OCI-LY7 (cell line): ENCODE results near the gene CMTM3. TPM values are rescaled to one million over a fixed set of nuclear protein-coding genes. Genes with fewer than 3 reads are reported as not detected.
A peak's percentile ranks its signal among the peaks of the same experiment; 100 is the strongest.

ENCODE experiments used
- BruUV-seq: library from RNA; stranded (reverse); fragments of 400-500 nt; replicated peaks from 2 replicates; lab custom pipeline; 2021; lab: Mats Ljungman, UMichigan
- CTCF ChIA-PET: fragments of 300-600 bp; sonication (Branson Sonifier 250); formaldehyde crosslinking; loops from one replicate; lab custom pipeline; 2022; ENCODE audit warnings: antibody characterized with exemption; ENCODE audit not compliant: unreplicated experiment; lab: Charles Lee
- POLR2A ChIA-PET: fragments of 300-600 bp; sonication (Branson Sonifier 250); formaldehyde crosslinking; loops from one replicate; lab custom pipeline; 2022; ENCODE audit warnings: antibody characterized with exemption; lab: Charles Lee
- DNase-seq: peaks from one replicate; pipeline ENCODE4 v3.0.0-alpha.2; 2015; ENCODE audit warnings: low spot score
- H2AFZ ChIP-seq: fragments of 200-600 bp; sonication (generic), shearing (Covaris generic); 2 replicates; pipeline ENCODE4 v1.6.1; 2014; ENCODE audit warnings: mild to moderate bottlenecking, antibody characterized with exemption, low read length, moderate library complexity
- H3K27ac ChIP-seq: fragments of 200-600 bp; sonication (generic); 2 replicates; pipeline ENCODE4 v1.5.1; 2014; ENCODE audit warnings: mixed run types, low read depth, mild to moderate bottlenecking, moderate library complexity, low read length, inconsistent platforms; ENCODE audit not compliant: poor library complexity, severe bottlenecking
- H3K36me3 ChIP-seq: fragments of 200-600 bp; sonication (generic); 2 replicates; pipeline ENCODE4 v1.6.1; 2014; ENCODE audit warnings: mild to moderate bottlenecking, antibody characterized with exemption, low read length, moderate library complexity, mixed read lengths; ENCODE audit not compliant: insufficient read depth
- H3K4me1 ChIP-seq: fragments of 200-600 bp; sonication (generic); 2 replicates; pipeline ENCODE4 v1.5.1; 2014; ENCODE audit warnings: mild to moderate bottlenecking, low read length; ENCODE audit not compliant: insufficient read depth, poor library complexity, severe bottlenecking
- H3K4me2 ChIP-seq: fragments of 200-600 bp; sonication (generic); 2 replicates; pipeline ENCODE4 v1.6.1; 2014; ENCODE audit warnings: mild to moderate bottlenecking, low read length
- H3K4me3 ChIP-seq: fragments of 200-600 bp; sonication (generic); 2 replicates; pipeline ENCODE4 v1.5.1; 2014; ENCODE audit warnings: mild to moderate bottlenecking, low read depth, low read length; ENCODE audit not compliant: poor library complexity, severe bottlenecking
- H3K79me2 ChIP-seq: fragments of 200-600 bp; sonication (generic); 2 replicates; pipeline ENCODE4 v1.6.1; 2016; ENCODE audit warnings: low read depth, mild to moderate bottlenecking, low read length, moderate library complexity, mixed read lengths; ENCODE audit not compliant: insufficient read depth
- H3K9me2 ChIP-seq: fragments of 200-600 bp; sonication (generic); 2 replicates; pipeline ENCODE4 v1.6.1; 2016; ENCODE audit warnings: mild to moderate bottlenecking, low read length, mixed read lengths; ENCODE audit not compliant: insufficient read depth
- H3K9me3 ChIP-seq: fragments of 200-600 bp; sonication (generic); 2 replicates; pipeline ENCODE4 v1.6.1; 2014; ENCODE audit warnings: mild to moderate bottlenecking, mixed run types, low read length, mixed read lengths
- H4K20me1 ChIP-seq: fragments of 200-600 bp; sonication (generic); 2 replicates; pipeline ENCODE4 v1.6.1; 2014; ENCODE audit warnings: mild to moderate bottlenecking, antibody characterized with exemption, low read length, moderate library complexity, mixed read lengths; ENCODE audit not compliant: insufficient read depth
- CTCF ChIP-seq: fragments of 200-600 bp; sonication (generic); conservative IDR thresholded peaks from 2 replicates; pipeline ENCODE4 v1.5.1; 2014; ENCODE audit warnings: mild to moderate bottlenecking, antibody characterized with exemption, low read length, moderate library complexity, mixed read lengths
- EZH2phosphoT487 ChIP-seq: fragments of 200-600 bp; sonication (generic); IDR thresholded peaks from 2 replicates; pipeline ENCODE4 v1.6.1; 2018; ENCODE audit warnings: low read depth, borderline replicate concordance, mild to moderate bottlenecking, mixed run types, antibody characterized with exemption, low read length, moderate library complexity, mixed read lengths
- intact Hi-C: fragments of 100-400 bp; cut with micrococcal nuclease; formaldehyde crosslinking; loops from one replicate; pipeline ENCODE4 v1.10.0; 2022; ENCODE audit not compliant: unreplicated experiment
- total RNA-seq, 2 experiments: library from RNA; depleted of rRNA in 1 of 2; stranded (reverse); fragments of >200 nt in 1 of 2; shearing (Covaris generic) in 1 of 2; gene quantifications; 2 replicates each; pipeline ENCODE4 v1.2.3, GENCODE V29; 2014 to 2022

CMTM3 gene
- total RNA-seq, 2 experiments from 2014 or later = 5.0 to 30.4 TPM

- POLR2A ChIA-PET = interaction anchor here (0.6 to 1.1 kb wide), 3 partner anchors 9 to 25 kb away, joined by 3 to 6 read pairs (median 4); partner anchors contain the start of gene CKLF
- intact Hi-C loops = no loop called here
- peaks cover 89% of the 10 kb centered on the region for H3K36me3 ChIP-seq
Observed at GRCh38 chr16:66561381-66562080, 43.0 kb upstream of the CMTM3 start.

GRCh38 chr16:66562409-66562808 is 42.1 kb upstream of the CMTM3 start:
- H3K27ac ChIP-seq = no peak overlapping the region
- H3K4me1 ChIP-seq = no peaks in the 10 kb centered on the region
- H3K4me2 ChIP-seq = no peak overlapping the region
- peaks cover 3% of the 10 kb centered on the region; the same call in 1 of the 2 replicates for H3K79me2 ChIP-seq
- BruUV-seq = no TSS peak
- H2AFZ ChIP-seq = no peak overlapping the region
- no peaks in the 10 kb centered on the region for H3K9me2 ChIP-seq
- intact Hi-C loops = no loop called here
- no peak for DNase-seq
- H3K4me3 ChIP-seq = no peak overlapping the region
- ChIA-PET POLR2A (interaction anchor here (1.0 to 1.1 kb wide), 2 partner anchors 9 to 10 kb away, joined by 4 to 6 read pairs; partner anchors contain the start of gene CKLF), CTCF (no interaction called here)
- H3K36me3 ChIP-seq = peaks cover 90% of the 10 kb centered on the region
- no peaks in the 10 kb centered on the region for H3K9me3 ChIP-seq
- TF ChIP-seq CTCF (peak; percentile 61), EZH2phosphoT487 (no peak)
- no peaks in the 10 kb centered on the region for H4K20me1 ChIP-seq

More at GRCh38 chr16:66561381-66562080, 43.0 kb upstream of the CMTM3 start:
- Histone ChIP-seq H3K4me1 (no peaks in the 10 kb centered on the region), H3K79me2 (peaks cover 8% of the 10 kb centered on the region; the same call in 1 of the 2 replicates), H3K4me3 (no peak overlapping the region), H3K27ac (no peak overlapping the region), H4K20me1 (no peaks in the 10 kb centered on the region), H3K4me2 (no peak overlapping the region), H2AFZ (no peak overlapping the region), H3K9me2 (no peaks in the 10 kb centered on the region), H3K9me3 (no peaks in the 10 kb centered on the region)
- CTCF ChIA-PET = no interaction called here
- no peak for TF ChIP-seq EZH2phosphoT487
- no TSS peak for BruUV-seq
- DNase-seq = no peak

- ChIA-PET POLR2A (interaction anchor here (0.6 to 1.5 kb wide), 5 partner anchors 9 to 125 kb away, joined by 3 to 5 read pairs (median 4); no protein-coding TSS in a partner anchor), CTCF (interaction anchor here (0.9 kb wide), 1 partner anchor 9 kb away, joined by 3 read pairs; no protein-coding TSS in a partner anchor)
- DNase-seq = no peak
- no peak for TF ChIP-seq EZH2phosphoT487
- TF ChIP-seq CTCF = no peak
- intact Hi-C loops = no loop called here
- Histone ChIP-seq H2AFZ (no peak overlapping the region), H3K4me3 (no peak overlapping the region), H3K27ac (no peak overlapping the region), H4K20me1 (no peaks in the 10 kb centered on the region), H3K9me2 (no peaks in the 10 kb centered on the region), H3K4me1 (no peaks in the 10 kb centered on the region), H3K9me3 (no peaks in the 10 kb centered on the region), H3K36me3 (peaks cover 88% of the 10 kb centered on the region), H3K4me2 (no peak overlapping the region), H3K79me2 (no peaks in the 10 kb centered on the region)
- BruUV-seq = no TSS peak
Observed at GRCh38 chr16:66562986-66563385, 41.5 kb upstream of the CMTM3 start.
